Bronchial epithelial cell (primary cell): ENCODE data around the gene CACNB2. TPM values are rescaled to one million over a fixed set of nuclear protein-coding genes. Genes with fewer than 3 reads are reported as not detected.

Experiments
- DNase-seq: peaks from one replicate; pipeline ENCODE4 v3.0.0-alpha.2; 2010; ENCODE audit warnings: low read depth
- FAIRE-seq: peaks from 2 replicates; lab custom pipeline; 2011; peaks lifted over from hg19 to GRCh38; lab: Jason Lieb, UNC
- H3K27me3 ChIP-seq: 2 replicates; pipeline ENCODE4 v1.5.1; 2011; ENCODE audit warnings: low read length; ENCODE audit not compliant: control insufficient read depth, insufficient read depth
- H3K36me3 ChIP-seq: 2 replicates; pipeline ENCODE4 v1.5.1; 2011; ENCODE audit warnings: low read length; ENCODE audit not compliant: control insufficient read depth, insufficient read depth
- H3K4me3 ChIP-seq: 2 replicates; pipeline ENCODE4 v1.5.1; 2011; ENCODE audit warnings: mild to moderate bottlenecking, low read depth, low read length, control low read depth
- CTCF ChIP-seq: IDR thresholded peaks from 2 replicates; pipeline ENCODE4 v1.5.1; 2011; ENCODE audit warnings: mild to moderate bottlenecking, moderate library complexity, low read length, control low read depth, inconsistent platforms; ENCODE audit not compliant: insufficient read depth, severe bottlenecking
- total RNA-seq: library from RNA; depleted of rRNA; stranded (reverse); fragments of >200 nt; gene quantifications from 2 replicates; pipeline ENCODE4 v1.2.1, GENCODE V29; 2014

Gene CACNB2
- total RNA-seq, 1 donor from 2014 or later: not detected

GRCh38 chr10:18400201-18400905 is 260.1 kb downstream of the CACNB2 start:
- no peaks in the 10 kb centered on the region for H3K27me3 ChIP-seq
- no peak for TF ChIP-seq CTCF
- FAIRE-seq (no peak), DNase-seq (no peak)
- no peaks in the 10 kb centered on the region for H3K36me3 ChIP-seq
- no peak overlapping the region for H3K4me3 ChIP-seq

- no peak for DNase-seq
- no peak for FAIRE-seq
- TF ChIP-seq CTCF: no peak
- Histone ChIP-seq H3K36me3 (no peaks in the 10 kb centered on the region), H3K27me3 (no peaks in the 10 kb centered on the region), H3K4me3 (no peak overlapping the region)
Measured at GRCh38 chr10:18400906-18401245, 260.7 kb downstream of the CACNB2 start.

GRCh38 chr10:18401416-18402195 is 261.4 kb downstream of the CACNB2 start:
- H3K4me3 ChIP-seq: no peak overlapping the region
- TF ChIP-seq CTCF: no peak
- FAIRE-seq (no peak), DNase-seq (no peak)
- H3K36me3 ChIP-seq: no peaks in the 10 kb centered on the region
- H3K27me3 ChIP-seq: no peaks in the 10 kb centered on the region

- H3K36me3 ChIP-seq: no peaks in the 10 kb centered on the region
- H3K4me3 ChIP-seq: no peak overlapping the region
- no peak for FAIRE-seq
- no peaks in the 10 kb centered on the region for H3K27me3 ChIP-seq
- no peak for TF ChIP-seq CTCF
- no peak for DNase-seq
Measured at GRCh38 chr10:18402853-18403252, 262.6 kb downstream of the CACNB2 start.

- TF ChIP-seq CTCF: no peak
- no peak for FAIRE-seq
- no peaks in the 10 kb centered on the region for H3K36me3 ChIP-seq
- H3K4me3 ChIP-seq: no peak overlapping the region
- DNase-seq: no peak
- H3K27me3 ChIP-seq: no peaks in the 10 kb centered on the region
Measured at GRCh38 chr10:18404530-18404929, 264.3 kb downstream of the CACNB2 start.
